Stimulated activated CD8-positive, alpha-beta memory T cell treated with anti-CD3 and anti-CD28 coated beads, Interleukin-7, amount 100 ng/mL, for 48 hours (primary cell): ENCODE measurements around the gene PCDH9.

ENCODE experiments used
- DNase-seq, 2 donors: peaks; one replicate each; pipeline ENCODE4 v3.0.0-alpha.2; 2020; ENCODE audit warnings: low read depth in 1 of 2; ENCODE audit errors: extremely low read depth in 1 of 2

The PCDH9 gene, protein sequence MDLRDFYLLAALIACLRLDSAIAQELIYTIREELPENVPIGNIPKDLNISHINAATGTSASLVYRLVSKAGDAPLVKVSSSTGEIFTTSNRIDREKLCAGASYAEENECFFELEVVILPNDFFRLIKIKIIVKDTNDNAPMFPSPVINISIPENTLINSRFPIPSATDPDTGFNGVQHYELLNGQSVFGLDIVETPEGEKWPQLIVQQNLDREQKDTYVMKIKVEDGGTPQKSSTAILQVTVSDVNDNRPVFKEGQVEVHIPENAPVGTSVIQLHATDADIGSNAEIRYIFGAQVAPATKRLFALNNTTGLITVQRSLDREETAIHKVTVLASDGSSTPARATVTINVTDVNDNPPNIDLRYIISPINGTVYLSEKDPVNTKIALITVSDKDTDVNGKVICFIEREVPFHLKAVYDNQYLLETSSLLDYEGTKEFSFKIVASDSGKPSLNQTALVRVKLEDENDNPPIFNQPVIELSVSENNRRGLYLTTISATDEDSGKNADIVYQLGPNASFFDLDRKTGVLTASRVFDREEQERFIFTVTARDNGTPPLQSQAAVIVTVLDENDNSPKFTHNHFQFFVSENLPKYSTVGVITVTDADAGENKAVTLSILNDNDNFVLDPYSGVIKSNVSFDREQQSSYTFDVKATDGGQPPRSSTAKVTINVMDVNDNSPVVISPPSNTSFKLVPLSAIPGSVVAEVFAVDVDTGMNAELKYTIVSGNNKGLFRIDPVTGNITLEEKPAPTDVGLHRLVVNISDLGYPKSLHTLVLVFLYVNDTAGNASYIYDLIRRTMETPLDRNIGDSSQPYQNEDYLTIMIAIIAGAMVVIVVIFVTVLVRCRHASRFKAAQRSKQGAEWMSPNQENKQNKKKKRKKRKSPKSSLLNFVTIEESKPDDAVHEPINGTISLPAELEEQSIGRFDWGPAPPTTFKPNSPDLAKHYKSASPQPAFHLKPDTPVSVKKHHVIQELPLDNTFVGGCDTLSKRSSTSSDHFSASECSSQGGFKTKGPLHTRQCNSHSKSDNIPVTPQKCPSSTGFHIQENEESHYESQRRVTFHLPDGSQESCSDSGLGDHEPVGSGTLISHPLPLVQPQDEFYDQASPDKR (N-terminal part only)

GRCh38 chr13:67229481-67230403 lies at the start of gene PCDH9:
TSS of gene PCDH9 (minus strand) at chr13:67230336. CDS start at chr13:67228440, 1,896 bp downstream.
- no peak for DNase-seq

GRCh38 chr13:67278235-67278634 lies 48.1 kb upstream of the PCDH9 start:
- DNase-seq = no peak

GRCh38 chr13:67277581-67277980 lies 47.4 kb upstream of the PCDH9 start:
- DNase-seq = no peak

- no peak for DNase-seq
These were observed 45.3 kb upstream of the PCDH9 start for GRCh38 chr13:67275351-67275960.

DNA sequence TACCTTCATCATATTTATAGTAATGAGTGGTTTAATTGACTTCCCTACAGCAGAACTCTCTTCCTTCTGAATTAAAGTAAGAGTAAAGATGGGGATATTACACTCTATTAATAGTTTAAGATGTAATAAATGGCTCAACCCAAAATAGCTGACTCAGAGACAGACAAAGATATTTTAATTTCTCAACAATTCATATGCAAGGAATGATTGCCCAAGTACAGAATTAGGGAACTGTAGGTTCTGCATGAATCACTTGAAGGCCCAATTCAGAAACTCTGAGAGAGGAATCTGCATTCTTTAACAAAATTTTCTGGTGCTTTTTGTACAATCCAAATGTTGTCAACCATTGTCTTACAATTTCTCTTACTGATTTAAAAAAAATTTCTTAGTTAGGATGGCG lies 42.9 kb upstream of the PCDH9 start:
- no peak for DNase-seq

- DNase-seq = no peak
These were observed 37.0 kb upstream of the PCDH9 start for GRCh38 chr13:67267136-67267535.

GRCh38 chr13:67259208-67259607 lies 29.1 kb upstream of the PCDH9 start:
- DNase-seq = no peak

DNA sequence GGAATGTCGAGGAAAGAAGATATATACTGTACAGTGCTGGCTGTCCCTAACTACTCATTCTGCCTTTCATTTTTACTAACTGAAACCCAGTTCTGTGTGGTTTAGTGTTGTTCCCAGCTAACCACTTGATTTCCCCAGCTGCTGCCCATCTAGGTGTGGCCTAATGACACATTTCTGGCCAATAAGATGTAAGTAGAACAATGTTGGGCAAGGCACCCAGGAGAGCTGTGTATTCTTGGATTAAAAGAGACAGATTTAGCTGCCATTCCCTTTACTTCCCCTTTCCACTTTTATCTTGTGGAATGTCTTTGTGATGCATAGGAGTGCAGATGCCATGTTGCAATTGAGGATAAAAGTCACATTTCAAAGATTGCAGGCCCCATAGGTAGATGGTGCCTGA lies 28.3 kb upstream of the PCDH9 start:
- no peak for DNase-seq

- DNase-seq = no peak
These were observed 8.7 kb upstream of the PCDH9 start for GRCh38 chr13:67238861-67239260.

DNA sequence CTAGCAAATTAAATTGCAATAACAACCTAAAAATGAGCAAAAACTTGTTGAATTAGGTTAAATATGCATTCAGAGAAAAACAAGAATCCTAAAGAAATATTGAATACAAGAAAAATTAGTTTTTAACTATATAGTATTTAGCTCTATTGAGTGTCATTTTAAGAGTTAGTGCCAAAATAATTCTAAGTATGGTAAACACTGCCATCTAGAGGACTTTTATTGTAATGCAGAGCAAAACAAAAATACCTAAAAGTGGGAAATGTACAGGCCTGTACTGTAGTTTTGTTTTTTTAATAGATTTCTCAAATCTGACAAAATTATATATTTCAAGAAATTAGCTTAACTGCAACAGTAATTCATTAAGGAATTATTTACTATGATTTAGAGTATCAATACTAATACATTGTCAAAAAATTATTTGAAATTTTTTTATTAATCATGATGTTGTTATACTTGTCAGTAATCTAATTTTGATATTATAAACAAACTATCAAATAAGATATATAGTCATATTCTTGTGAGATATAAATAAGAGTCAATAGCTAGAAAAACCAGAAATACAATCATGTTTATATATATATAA lies 8.2 kb upstream of the PCDH9 start:
- no peak for DNase-seq

- DNase-seq = no peak
These were observed 5.1 kb upstream of the PCDH9 start for GRCh38 chr13:67235265-67235664.

DNA sequence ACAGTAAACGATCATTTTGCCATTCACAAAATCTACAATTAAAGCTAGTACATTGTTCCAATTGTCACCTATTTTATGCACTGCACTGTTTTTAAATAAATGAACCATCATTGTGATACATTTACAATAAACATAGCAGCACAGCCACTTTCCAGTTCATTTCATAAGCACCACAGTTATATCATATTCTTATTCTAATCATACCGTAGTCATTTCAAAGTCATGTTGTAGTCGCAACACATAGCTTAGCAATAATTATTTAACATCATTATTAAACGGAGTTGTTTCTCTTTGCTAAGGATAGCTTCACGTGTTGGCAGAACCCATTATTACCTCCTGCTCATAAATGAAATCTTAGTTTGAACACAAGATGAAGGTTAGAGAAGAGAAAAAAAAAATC lies 2.2 kb upstream of the PCDH9 start:
- no peak for DNase-seq

DNA sequence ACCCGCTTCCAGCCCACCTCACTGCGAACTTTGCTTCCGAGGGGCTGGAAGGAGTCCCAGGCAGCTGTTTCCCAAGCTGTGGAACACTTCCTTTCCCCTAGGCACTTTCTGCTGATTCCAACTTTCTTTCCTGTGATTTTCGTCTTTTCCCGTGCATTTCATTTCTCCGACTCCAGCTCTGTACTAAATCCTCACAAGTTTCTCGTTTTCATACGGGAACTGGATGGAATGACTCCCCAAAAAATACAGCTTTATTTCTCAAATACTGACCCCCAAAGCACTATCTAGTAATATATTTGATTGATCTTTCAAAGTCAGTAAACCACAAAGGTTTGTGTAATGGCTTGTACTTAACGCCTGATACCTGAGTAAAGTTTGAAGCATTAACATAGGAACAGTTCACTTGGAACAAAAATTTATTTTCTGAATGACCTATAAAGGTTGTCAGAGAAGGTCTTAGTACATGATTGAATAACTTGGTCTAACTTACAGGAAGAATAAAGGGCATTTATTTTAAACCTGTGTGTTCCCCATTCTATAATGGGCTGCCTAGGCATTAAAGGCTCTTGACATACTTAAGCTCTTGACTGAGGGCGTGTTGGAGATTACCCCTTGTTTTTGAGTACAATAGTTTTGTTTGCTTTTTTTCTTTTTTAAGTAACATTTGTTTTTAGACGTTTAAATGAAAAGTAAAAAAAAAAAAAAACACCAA lies 1.3 kb upstream of the PCDH9 start:
- no peak for DNase-seq

- peak; percentile 73 to 80 for DNase-seq
These were observed 510 bp upstream of the PCDH9 start for GRCh38 chr13:67230404-67231288.

- no peak for DNase-seq
These were observed 1.2 kb downstream of the PCDH9 start for GRCh38 chr13:67228916-67229315.

- no peak for DNase-seq
These were observed 2.1 kb downstream of the PCDH9 start for GRCh38 chr13:67228031-67228430.

- no peak for DNase-seq
These were observed 2.8 kb downstream of the PCDH9 start for GRCh38 chr13:67227131-67227983.
